B cell (primary cell): ENCODE measurements around the gene LHPP.

Experiments
- EZH2 ChIP-seq: IDR thresholded peaks from 2 replicates; pipeline ENCODE4 v1.6.1; 2012; ENCODE audit warnings: borderline replicate concordance, low read depth, mild to moderate bottlenecking, moderate library complexity, low read length; ENCODE audit not compliant: insufficient read depth, poor library complexity, severe bottlenecking
- TF ChIP-seq, protein P1 (sequence below): fragments of 200-600 bp; IDR thresholded peaks from one replicate; pipeline ENCODE4 v1.8.0; 2022; ENCODE audit warnings: antibody characterized with exemption, mild to moderate bottlenecking

DNA sequence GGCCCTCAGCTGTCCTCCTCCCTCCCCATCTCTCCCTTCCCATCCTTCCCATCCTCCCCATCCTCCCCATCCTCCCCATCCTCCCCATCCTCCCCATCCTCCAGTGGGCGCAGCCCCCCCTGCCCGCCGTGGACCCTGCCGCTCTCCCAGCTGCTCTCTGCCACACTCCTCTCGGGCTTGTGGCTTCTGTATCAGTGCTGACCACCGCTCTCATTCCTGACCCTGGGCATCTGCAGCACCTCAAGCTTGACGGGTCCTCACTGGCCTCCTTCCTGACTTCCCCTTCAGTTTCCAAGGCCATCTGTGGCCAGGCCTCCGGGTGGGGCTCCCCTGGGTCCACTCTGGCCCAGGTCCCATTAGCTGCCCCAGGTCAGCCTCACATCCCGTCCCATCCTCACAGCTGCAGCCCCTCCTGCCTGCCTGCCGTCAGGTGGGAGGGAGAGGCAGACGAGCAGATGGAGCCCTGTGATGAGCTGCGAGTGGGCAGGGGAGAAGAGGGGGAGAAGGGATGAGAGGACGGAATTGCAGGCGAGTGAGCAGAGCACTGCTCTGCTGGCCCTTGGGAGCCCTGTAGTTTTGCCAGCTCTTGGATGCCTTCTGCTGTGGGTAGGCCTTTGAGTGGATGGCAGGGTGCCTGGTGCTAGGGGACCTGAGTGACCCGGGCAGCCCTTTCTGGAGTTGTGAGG, 35.7 kb downstream of the LHPP start:
- TF ChIP-seq, protein P1, sequence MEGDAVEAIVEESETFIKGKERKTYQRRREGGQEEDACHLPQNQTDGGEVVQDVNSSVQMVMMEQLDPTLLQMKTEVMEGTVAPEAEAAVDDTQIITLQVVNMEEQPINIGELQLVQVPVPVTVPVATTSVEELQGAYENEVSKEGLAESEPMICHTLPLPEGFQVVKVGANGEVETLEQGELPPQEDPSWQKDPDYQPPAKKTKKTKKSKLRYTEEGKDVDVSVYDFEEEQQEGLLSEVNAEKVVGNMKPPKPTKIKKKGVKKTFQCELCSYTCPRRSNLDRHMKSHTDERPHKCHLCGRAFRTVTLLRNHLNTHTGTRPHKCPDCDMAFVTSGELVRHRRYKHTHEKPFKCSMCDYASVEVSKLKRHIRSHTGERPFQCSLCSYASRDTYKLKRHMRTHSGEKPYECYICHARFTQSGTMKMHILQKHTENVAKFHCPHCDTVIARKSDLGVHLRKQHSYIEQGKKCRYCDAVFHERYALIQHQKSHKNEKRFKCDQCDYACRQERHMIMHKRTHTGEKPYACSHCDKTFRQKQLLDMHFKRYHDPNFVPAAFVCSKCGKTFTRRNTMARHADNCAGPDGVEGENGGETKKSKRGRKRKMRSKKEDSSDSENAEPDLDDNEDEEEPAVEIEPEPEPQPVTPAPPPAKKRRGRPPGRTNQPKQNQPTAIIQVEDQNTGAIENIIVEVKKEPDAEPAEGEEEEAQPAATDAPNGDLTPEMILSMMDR: no peak
- TF ChIP-seq EZH2: no peak
